H9 (cell line): Measurements from ENCODE around the gene PIP5K1A. TPM values are rescaled to one million over a fixed set of nuclear protein-coding genes. Genes with fewer than 3 reads are reported as not detected.
A peak's percentile ranks its signal among the peaks of the same experiment; 100 is the strongest.

Source experiments
- DNase-seq: peaks from one replicate; pipeline ENCODE4 v3.0.0-alpha.2; 2017
- H2AFZ ChIP-seq: one replicate; pipeline ENCODE4 v1.6.1; 2013; ENCODE audit warnings: mild to moderate bottlenecking, low read length, control low read depth, moderate library complexity
- H2AK5ac ChIP-seq: 2 replicates; pipeline ENCODE4 v1.6.1; 2013; ENCODE audit warnings: low read length, control low read depth, mixed read lengths; ENCODE audit not compliant: insufficient read length
- H2BK120ac ChIP-seq: one replicate; pipeline ENCODE4 v1.6.1; 2013; ENCODE audit warnings: low read depth, mild to moderate bottlenecking, low read length, control low read depth, inconsistent platforms; ENCODE audit not compliant: poor library complexity, severe bottlenecking
- H2BK12ac ChIP-seq: 2 replicates; pipeline ENCODE4 v1.6.1; 2013; ENCODE audit warnings: low read length, control low read depth, mixed read lengths, low read depth; ENCODE audit not compliant: insufficient read length
- H2BK15ac ChIP-seq: 2 replicates; pipeline ENCODE4 v1.6.1; 2013; ENCODE audit warnings: low read depth, low read length, control low read depth
- H2BK20ac ChIP-seq: one replicate; pipeline ENCODE4 v1.6.1; 2013; ENCODE audit warnings: low read depth, mild to moderate bottlenecking, low read length, control low read depth, inconsistent platforms; ENCODE audit not compliant: poor library complexity, severe bottlenecking
- H2BK5ac ChIP-seq: 2 replicates; pipeline ENCODE4 v1.6.1; 2013; ENCODE audit warnings: low read length, control low read depth, mixed read lengths; ENCODE audit not compliant: insufficient read length
- H3K14ac ChIP-seq: 2 replicates; pipeline ENCODE4 v1.6.1; 2013; ENCODE audit warnings: low read length, control low read depth; ENCODE audit not compliant: insufficient read depth
- H3K18ac ChIP-seq: 2 replicates; pipeline ENCODE4 v1.6.1; 2013; ENCODE audit warnings: low read depth, mild to moderate bottlenecking, mixed read lengths, low read length, control low read depth; ENCODE audit not compliant: insufficient read length
- H3K23ac ChIP-seq: 2 replicates; pipeline ENCODE4 v1.6.1; 2013; ENCODE audit warnings: low read length, control low read depth, mixed read lengths, low read depth; ENCODE audit not compliant: insufficient read length
- H3K23me2 ChIP-seq: 2 replicates; pipeline ENCODE4 v1.6.1; 2013; ENCODE audit warnings: low read depth, mild to moderate bottlenecking, mixed read lengths, low read length, control low read depth; ENCODE audit not compliant: insufficient read length, poor library complexity, severe bottlenecking
- H3K27ac ChIP-seq: 2 replicates; pipeline ENCODE4 v1.5.1; 2013; ENCODE audit warnings: low read length, control low read depth, mixed read lengths, low read depth; ENCODE audit not compliant: insufficient read length
- H3K27me3 ChIP-seq: 2 replicates; pipeline ENCODE4 v1.6.1; 2013; ENCODE audit warnings: low read length, control low read depth, inconsistent platforms; ENCODE audit not compliant: insufficient read depth
- H3K4ac ChIP-seq: 2 replicates; pipeline ENCODE4 v1.6.1; 2013; ENCODE audit warnings: low read depth, mild to moderate bottlenecking, control low read depth, inconsistent platforms, low read length, moderate library complexity
- H3K4me1 ChIP-seq: 2 replicates; pipeline ENCODE4 v1.6.1; 2013; ENCODE audit warnings: low read length, control low read depth, inconsistent platforms; ENCODE audit not compliant: insufficient read depth
- H3K4me2 ChIP-seq: 2 replicates; pipeline ENCODE4 v1.6.1; 2013; ENCODE audit warnings: low read length, control low read depth, mixed read lengths; ENCODE audit not compliant: insufficient read length, insufficient read depth
- H3K56ac ChIP-seq: 2 replicates; pipeline ENCODE4 v1.6.1; 2013; ENCODE audit warnings: low read depth, mild to moderate bottlenecking, mixed read lengths, low read length, control low read depth; ENCODE audit not compliant: insufficient read length
- H3K79me1 ChIP-seq: 2 replicates; pipeline ENCODE4 v1.6.1; 2013; ENCODE audit warnings: low read depth, mild to moderate bottlenecking, moderate library complexity, low read length, control low read depth, inconsistent platforms; ENCODE audit not compliant: insufficient read depth, poor library complexity, severe bottlenecking
- H3K79me2 ChIP-seq: 2 replicates; pipeline ENCODE4 v1.6.1; 2013; ENCODE audit warnings: low read length, control low read depth, inconsistent platforms; ENCODE audit not compliant: insufficient read depth
- H3K9ac ChIP-seq: 2 replicates; pipeline ENCODE4 v1.6.1; 2013; ENCODE audit warnings: low read length, control low read depth, mixed read lengths; ENCODE audit not compliant: insufficient read length; ENCODE audit errors: extremely low read depth
- H3K9me3 ChIP-seq: one replicate; pipeline ENCODE4 v1.6.1; 2013; ENCODE audit warnings: low read depth, low read length, inconsistent platforms; ENCODE audit not compliant: control insufficient read depth
- H3T11ph ChIP-seq: one replicate; pipeline ENCODE4 v1.6.1; 2013; ENCODE audit warnings: mild to moderate bottlenecking, low read length, control low read depth, inconsistent platforms
- H4K20me1 ChIP-seq: one replicate; pipeline ENCODE4 v1.6.1; 2013; ENCODE audit not compliant: control insufficient read depth, insufficient read length, insufficient read depth
- H4K5ac ChIP-seq: 2 replicates; pipeline ENCODE4 v1.6.1; 2013; ENCODE audit warnings: low read depth, mild to moderate bottlenecking, mixed read lengths, low read length, control low read depth; ENCODE audit not compliant: insufficient read length
- H4K8ac ChIP-seq: replicated peaks from 2 replicates; pipeline ENCODE4 v1.6.1; 2013; ENCODE audit warnings: low read length, control low read depth, mixed read lengths, low read depth; ENCODE audit not compliant: insufficient read length
- H4K91ac ChIP-seq: 2 replicates; pipeline ENCODE4 v1.6.1; 2013; ENCODE audit warnings: low read depth, mild to moderate bottlenecking, moderate library complexity, mixed read lengths, low read length, control low read depth; ENCODE audit not compliant: insufficient read length
- H3K27ac Mint-ChIP-seq, 3 experiments: 2 replicates in 2 of 3; 3 replicates in 1 of 3; pipeline ENCODE4 v1.8.0; 2020 to 2021; ENCODE audit warnings: mixed read lengths in 3 of 3, mild to moderate bottlenecking in 1 of 3, moderate library complexity in 1 of 3
- H3K27me3 Mint-ChIP-seq: 2 replicates; pipeline ENCODE4 v1.8.0; 2021; ENCODE audit warnings: low read depth, mild to moderate bottlenecking, moderate library complexity, mixed read lengths
- H3K36me3 Mint-ChIP-seq, 3 experiments: 2 replicates in 2 of 3; 3 replicates in 1 of 3; pipeline ENCODE4 v1.8.0; 2020 to 2021; ENCODE audit warnings: low read depth in 3 of 3, mixed read lengths in 3 of 3; ENCODE audit not compliant: insufficient read depth in 1 of 3
- H3K4me1 Mint-ChIP-seq, 2 experiments: 2 replicates each; pipeline ENCODE4 v1.8.0; 2020; ENCODE audit warnings: mixed read lengths in 2 of 2
- H3K4me3 Mint-ChIP-seq, 2 experiments: 2 replicates in 1 of 2; 3 replicates in 1 of 2; pipeline ENCODE4 v1.8.0; 2020 to 2021; ENCODE audit warnings: mild to moderate bottlenecking in 2 of 2, mixed read lengths in 2 of 2, moderate library complexity in 1 of 2
- H3K9me3 Mint-ChIP-seq, 2 experiments: 2 replicates in 1 of 2; 3 replicates in 1 of 2; pipeline ENCODE4 v1.8.0; 2020; ENCODE audit warnings: mild to moderate bottlenecking in 2 of 2, mixed read lengths in 2 of 2, moderate library complexity in 1 of 2
- WGBS: extraction: QIAGEN DNeasy Blood & Tissue Kit; methylation state at CpG from one replicate; pipeline ENCODE4 v1.1.7; 2013; ENCODE audit warnings: missing lambda C conversion rate, low lambda C conversion rate, mixed read lengths; ENCODE audit not compliant: insufficient read length; ENCODE audit errors: extremely low coverage; 5-methylcytosine and 5-hydroxymethylcytosine counted together
- total RNA-seq: library from RNA; stranded (reverse); gene quantifications from 2 replicates; pipeline ENCODE4 v1.2.1, GENCODE V29; 2021
- TF ChIP-seq, protein P1 (sequence below): fragments of 200-600 bp; sonication (generic); conservative IDR thresholded peaks from 3 replicates; pipeline ENCODE4 v1.8.0; 2021; ENCODE audit warnings: antibody characterized with exemption, mild to moderate bottlenecking

Gene PIP5K1A
- total RNA-seq, 1 experiment from 2014 or later = 94.6 TPM

DNA sequence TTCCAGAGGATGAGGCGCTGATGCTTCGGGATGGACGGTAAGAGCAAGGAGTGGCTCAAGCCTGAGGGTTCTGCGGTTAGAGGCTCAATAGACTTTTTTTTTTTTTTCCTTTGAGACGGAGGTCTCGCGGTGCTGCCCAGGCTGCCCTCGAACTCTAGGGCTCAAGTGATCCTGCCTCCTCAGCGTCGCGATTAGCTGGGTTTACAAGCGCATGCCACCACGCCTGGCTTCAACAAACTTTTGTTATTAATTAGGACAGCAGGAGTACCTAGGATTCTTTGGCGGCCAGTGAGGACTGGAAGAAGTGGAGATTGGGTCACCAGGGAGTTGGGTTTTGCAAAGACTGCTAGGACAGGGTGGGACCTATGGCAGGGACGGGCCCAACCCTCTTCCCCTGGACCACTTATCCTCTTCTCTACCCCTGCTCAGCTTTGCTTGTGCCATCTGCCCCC is 31.8 kb upstream of the PIP5K1A start:
- Histone ChIP-seq H3K27ac (no peak overlapping the region), H4K20me1 (no peaks in the 10 kb centered on the region), H4K8ac (no peak overlapping the region), H2AK5ac (no peak overlapping the region), H4K5ac (no peak overlapping the region), H3T11ph (no peak overlapping the region), H3K27me3 (no peaks in the 10 kb centered on the region), H3K56ac (no peak overlapping the region), H3K79me2 (no peaks in the 10 kb centered on the region), H2BK15ac (no peak overlapping the region), H3K14ac (no peak overlapping the region), H2BK120ac (no peak overlapping the region), H2BK5ac (no peak overlapping the region), H3K79me1 (no peaks in the 10 kb centered on the region), H3K23ac (no peak overlapping the region), H3K9me3 (no peaks in the 10 kb centered on the region), H2AFZ (no peak overlapping the region), H4K91ac (no peak overlapping the region), H3K4ac (no peak overlapping the region), H2BK12ac (no peak overlapping the region), H2BK20ac (no peak overlapping the region), H3K18ac (no peak overlapping the region), H3K9ac (peak overlapping the region; percentile 83), H3K23me2 (peaks cover 13% of the 10 kb centered on the region), H3K4me2 (peak overlapping the region; percentile 70), H3K4me1 (0 out of 2 replicates have a peak, but pooled peaks cover 4% of the 10 kb centered on the region)
- peak overlapping the region; percentile 96 to 98 for H3K4me3 Mint-ChIP-seq
- H3K27ac Mint-ChIP-seq = peak overlapping the region; percentile 96 to 99 (median 98); a peak in 5 of 7 replicates
- WGBS = no CpG with 5 or more reads among the region's 15 CpGs
- DNase-seq = no peak
- TF ChIP-seq, protein P1, sequence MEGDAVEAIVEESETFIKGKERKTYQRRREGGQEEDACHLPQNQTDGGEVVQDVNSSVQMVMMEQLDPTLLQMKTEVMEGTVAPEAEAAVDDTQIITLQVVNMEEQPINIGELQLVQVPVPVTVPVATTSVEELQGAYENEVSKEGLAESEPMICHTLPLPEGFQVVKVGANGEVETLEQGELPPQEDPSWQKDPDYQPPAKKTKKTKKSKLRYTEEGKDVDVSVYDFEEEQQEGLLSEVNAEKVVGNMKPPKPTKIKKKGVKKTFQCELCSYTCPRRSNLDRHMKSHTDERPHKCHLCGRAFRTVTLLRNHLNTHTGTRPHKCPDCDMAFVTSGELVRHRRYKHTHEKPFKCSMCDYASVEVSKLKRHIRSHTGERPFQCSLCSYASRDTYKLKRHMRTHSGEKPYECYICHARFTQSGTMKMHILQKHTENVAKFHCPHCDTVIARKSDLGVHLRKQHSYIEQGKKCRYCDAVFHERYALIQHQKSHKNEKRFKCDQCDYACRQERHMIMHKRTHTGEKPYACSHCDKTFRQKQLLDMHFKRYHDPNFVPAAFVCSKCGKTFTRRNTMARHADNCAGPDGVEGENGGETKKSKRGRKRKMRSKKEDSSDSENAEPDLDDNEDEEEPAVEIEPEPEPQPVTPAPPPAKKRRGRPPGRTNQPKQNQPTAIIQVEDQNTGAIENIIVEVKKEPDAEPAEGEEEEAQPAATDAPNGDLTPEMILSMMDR = no peak
- peaks cover 22 to 27% of the 10 kb centered on the region in 2 experiments for H3K4me1 Mint-ChIP-seq
- H3K9me3 Mint-ChIP-seq = no peaks in the 10 kb centered on the region; a peak in 1 of 5 replicates
- H3K36me3 Mint-ChIP-seq = peaks cover 17 to 39% (median 37%) of the 10 kb centered on the region in 3 experiments; a peak in 6 of 7 replicates
- peaks cover 3% of the 10 kb centered on the region; the same call in 1 of the 2 replicates for H3K27me3 Mint-ChIP-seq
